Sigmoid colon (tissue), 7 donors: ENCODE data around the gene KRTAP6-2. TPM values are rescaled to one million over a fixed set of nuclear protein-coding genes. Genes with fewer than 3 reads are reported as not detected.

ENCODE experiments used
- DNase-seq: peaks from one replicate; pipeline ENCODE4 v3.0.0-alpha.2; 2019
- H3K27ac ChIP-seq, 4 donors: fragments of 200-600 bp; sonication (generic); one replicate each; pipeline ENCODE4 v1.5.1; 2016 to 2019; ENCODE audit warnings: mild to moderate bottlenecking in 1 of 4
- H3K27me3 ChIP-seq, 3 donors: fragments of 200-600 bp; sonication (generic); one replicate each; pipeline ENCODE4 v1.5.1; 2019; ENCODE audit warnings: mild to moderate bottlenecking in 1 of 3
- H3K36me3 ChIP-seq, 4 donors: fragments of 200-600 bp; sonication (generic); one replicate each; pipeline ENCODE4 v1.5.1; 2016 to 2019
- H3K4me1 ChIP-seq, 4 donors: fragments of 200-600 bp; sonication (generic); one replicate each; pipeline ENCODE4 v1.5.1; 2017 to 2019
- H3K4me3 ChIP-seq, 4 donors: fragments of 200-600 bp; sonication (generic); one replicate each; pipeline ENCODE4 v1.5.1; 2017 to 2019; ENCODE audit warnings: mild to moderate bottlenecking in 2 of 4, moderate library complexity in 1 of 4
- H3K9me3 ChIP-seq, 4 donors: fragments of 200-600 bp in 3 of 4; sonication (generic) in 3 of 4; one replicate each; pipeline versions ENCODE4 v1.5.1 to v1.6.1; 2013 to 2019
- CTCF ChIP-seq, 4 experiments: fragments of 450-650 bp in 3 of 4; fragments of 200-600 bp in 1 of 4; IDR thresholded peaks; one replicate each; pipeline ENCODE4 v1.5.1; 2016 to 2019; ENCODE audit warnings: antibody characterized with exemption in 4 of 4, mild to moderate bottlenecking in 3 of 4, moderate library complexity in 2 of 4
- EP300 ChIP-seq, 4 donors: sonication (generic); formaldehyde crosslinking; IDR thresholded peaks; one replicate each; pipeline ENCODE4 v1.6.1; 2017; ENCODE audit warnings: antibody characterized with exemption in 4 of 4
- POLR2A ChIP-seq, 2 donors: fragments of 450-650 bp; IDR thresholded peaks; one replicate each; pipeline ENCODE4 v1.6.1; 2016; ENCODE audit warnings: antibody characterized with exemption in 2 of 2, mild to moderate bottlenecking in 2 of 2, moderate library complexity in 2 of 2
- POLR2AphosphoS5 ChIP-seq, 4 donors: sonication (generic); formaldehyde crosslinking; IDR thresholded peaks; one replicate each; pipeline ENCODE4 v1.6.1; 2017; ENCODE audit warnings: antibody characterized with exemption in 4 of 4
- WGBS, 2 donors: extraction: QIAGEN DNeasy Blood & Tissue Kit; methylation state at CpG; one replicate each; pipeline ENCODE4 v1.1.7; 2013; 5-methylcytosine and 5-hydroxymethylcytosine counted together
- intact Hi-C: fragments of 100-400 bp; cut with DNase I; formaldehyde crosslinking; loops from one replicate; pipeline ENCODE4 v1.15.1; 2023
- polyA plus RNA-seq, 3 donors: library from polyadenylated mRNA; stranded (reverse); fragments of 200-250 nt; gene quantifications; one replicate each; pipeline ENCODE4 v1.2.3, GENCODE V29; 2013
- total RNA-seq, 4 donors: library from RNA; depleted of rRNA; stranded (reverse); fragments of >200 nt; gene quantifications; one replicate each; pipeline ENCODE4 v1.1.0, GENCODE V29; 2016
- donor health status: healthy with polysubstance abuse.
- donor health status: Bipolar disorder and iron deficiency.
- donor health status: healthy.

KRTAP6-2 gene
- total and polyA plus RNA-seq, 7 donors = not detected

- Histone ChIP-seq H3K4me1 (no peaks in the 10 kb centered on the region), H3K9me3 (no peaks in the 10 kb centered on the region), H3K27ac (no peak overlapping the region), H3K27me3 (no peaks in the 10 kb centered on the region), H3K36me3 (no peaks in the 10 kb centered on the region), H3K4me3 (no peak overlapping the region)
- no peak for DNase-seq
- TF ChIP-seq POLR2AphosphoS5 (IDR thresholded peaks at IDR 0.05) = no peak
- no peak for TF ChIP-seq EP300 (IDR thresholded peaks at IDR 0.05)
- no peak for TF ChIP-seq CTCF (IDR thresholded peaks at IDR 0.05)
- TF ChIP-seq POLR2A (IDR thresholded peaks at IDR 0.05) = no peak
- 58 to 62% methylated on average over 3 of the region's 3 CpGs for WGBS, 2 donors
- intact Hi-C loops = no loop called here
Measured at GRCh38 chr21:30580132-30580531, 18.6 kb downstream of the KRTAP6-2 start.

GRCh38 chr21:30579346-30579745 is 19.4 kb downstream of the KRTAP6-2 start:
- intact Hi-C loops = no loop called here
- Histone ChIP-seq H3K4me3 (no peak overlapping the region), H3K27me3 (no peaks in the 10 kb centered on the region), H3K27ac (no peak overlapping the region), H3K9me3 (no peaks in the 10 kb centered on the region), H3K36me3 (no peaks in the 10 kb centered on the region), H3K4me1 (no peaks in the 10 kb centered on the region)
- 64% methylated on average over 1 of the region's 1 CpG for WGBS, 2 donors
- DNase-seq = no peak
- no peak for TF ChIP-seq CTCF (IDR thresholded peaks at IDR 0.05)
- TF ChIP-seq EP300 (IDR thresholded peaks at IDR 0.05) = no peak
- no peak for TF ChIP-seq POLR2AphosphoS5 (IDR thresholded peaks at IDR 0.05)
- no peak for TF ChIP-seq POLR2A (IDR thresholded peaks at IDR 0.05)

GRCh38 chr21:30577766-30578165 is 20.9 kb downstream of the KRTAP6-2 start:
- Histone ChIP-seq H3K9me3 (no peaks in the 10 kb centered on the region), H3K27ac (no peak overlapping the region), H3K36me3 (no peaks in the 10 kb centered on the region), H3K4me1 (no peaks in the 10 kb centered on the region), H3K4me3 (no peak overlapping the region), H3K27me3 (no peaks in the 10 kb centered on the region)
- TF ChIP-seq POLR2AphosphoS5 (IDR thresholded peaks at IDR 0.05) (no peak), CTCF (IDR thresholded peaks at IDR 0.05) (no peak), EP300 (IDR thresholded peaks at IDR 0.05) (no peak), POLR2A (IDR thresholded peaks at IDR 0.05) (no peak)
- intact Hi-C loops = no loop called here
- DNase-seq = no peak

GRCh38 chr21:30567617-30568016 is 31.1 kb downstream of the KRTAP6-2 start:
- H3K27me3 ChIP-seq = no peaks in the 10 kb centered on the region
- no peak overlapping the region for H3K27ac ChIP-seq
- no peaks in the 10 kb centered on the region for H3K4me1 ChIP-seq
- no peak for DNase-seq
- no peaks in the 10 kb centered on the region for H3K36me3 ChIP-seq
- no peak overlapping the region for H3K4me3 ChIP-seq
- intact Hi-C loops = no loop called here
- peaks cover 0 to 2% (median 0%) of the 10 kb centered on the region in 4 donors for H3K9me3 ChIP-seq
- TF ChIP-seq POLR2A (IDR thresholded peaks at IDR 0.05) = no peak
- no peak for TF ChIP-seq POLR2AphosphoS5 (IDR thresholded peaks at IDR 0.05)
- no peak for TF ChIP-seq CTCF (IDR thresholded peaks at IDR 0.05)
- no peak for TF ChIP-seq EP300 (IDR thresholded peaks at IDR 0.05)

GRCh38 chr21:30563630-30564029 is 35.1 kb downstream of the KRTAP6-2 start:
- 81 to 87% methylated on average over 2 of the region's 2 CpGs for WGBS, 2 donors
- TF ChIP-seq POLR2A (IDR thresholded peaks at IDR 0.05) (no peak), EP300 (IDR thresholded peaks at IDR 0.05) (no peak), CTCF (IDR thresholded peaks at IDR 0.05) (no peak), POLR2AphosphoS5 (IDR thresholded peaks at IDR 0.05) (no peak)
- H3K4me1 ChIP-seq = no peaks in the 10 kb centered on the region

More at GRCh38 chr21:30563630-30564029, 35.1 kb downstream of the KRTAP6-2 start:
- Histone ChIP-seq H3K27me3 (no peaks in the 10 kb centered on the region), H3K9me3 (peaks cover 0 to 2% (median 0%) of the 10 kb centered on the region in 4 donors), H3K27ac (no peak overlapping the region), H3K4me3 (no peak overlapping the region), H3K36me3 (no peaks in the 10 kb centered on the region)
- no peak for DNase-seq
- intact Hi-C loops = no loop called here
